ENCODE measurements around the gene OXA1L.

OXA1L gene

GRCh38 chr14:22793976-22794375 lies 27.5 kb downstream of the OXA1L start:
- H3K27ac ChIP-seq (ENCODE audit: low read depth, low read length) = peak overlapping the region; percentile 100
- H4K20me1 ChIP-seq (ENCODE audit: control insufficient read depth, insufficient read depth, low read depth, low read length) = no peaks in the 10 kb centered on the region
- H3K36me3 ChIP-seq (ENCODE audit: control insufficient read depth, low read length) = peaks cover 59% of the 10 kb centered on the region
- TF ChIP-seq EZH2phosphoT487 (IDR thresholded peaks at IDR 0.05; ENCODE audit: borderline replicate concordance, low read length) = no peak
- TF ChIP-seq, protein P1, sequence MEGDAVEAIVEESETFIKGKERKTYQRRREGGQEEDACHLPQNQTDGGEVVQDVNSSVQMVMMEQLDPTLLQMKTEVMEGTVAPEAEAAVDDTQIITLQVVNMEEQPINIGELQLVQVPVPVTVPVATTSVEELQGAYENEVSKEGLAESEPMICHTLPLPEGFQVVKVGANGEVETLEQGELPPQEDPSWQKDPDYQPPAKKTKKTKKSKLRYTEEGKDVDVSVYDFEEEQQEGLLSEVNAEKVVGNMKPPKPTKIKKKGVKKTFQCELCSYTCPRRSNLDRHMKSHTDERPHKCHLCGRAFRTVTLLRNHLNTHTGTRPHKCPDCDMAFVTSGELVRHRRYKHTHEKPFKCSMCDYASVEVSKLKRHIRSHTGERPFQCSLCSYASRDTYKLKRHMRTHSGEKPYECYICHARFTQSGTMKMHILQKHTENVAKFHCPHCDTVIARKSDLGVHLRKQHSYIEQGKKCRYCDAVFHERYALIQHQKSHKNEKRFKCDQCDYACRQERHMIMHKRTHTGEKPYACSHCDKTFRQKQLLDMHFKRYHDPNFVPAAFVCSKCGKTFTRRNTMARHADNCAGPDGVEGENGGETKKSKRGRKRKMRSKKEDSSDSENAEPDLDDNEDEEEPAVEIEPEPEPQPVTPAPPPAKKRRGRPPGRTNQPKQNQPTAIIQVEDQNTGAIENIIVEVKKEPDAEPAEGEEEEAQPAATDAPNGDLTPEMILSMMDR (IDR thresholded peaks at IDR 0.05; ENCODE audit: low read depth, low read length, poor library complexity, severe bottlenecking) = no peak
- H3K27me3 ChIP-seq (ENCODE audit: control insufficient read depth, low read length) = no peaks in the 10 kb centered on the region
- peaks cover 23% of the 10 kb centered on the region for H3F3A ChIP-seq (ENCODE audit: control insufficient read depth, insufficient read depth)
- H3K9me2 ChIP-seq (replicated peaks; ENCODE audit: control insufficient read depth, low read length) = no peaks in the 10 kb centered on the region
- peak overlapping the region; percentile 48 for H3K4me3 ChIP-seq (ENCODE audit: low read length)
- H3K79me2 ChIP-seq (ENCODE audit: control insufficient read depth, low read length) = peaks cover 83% of the 10 kb centered on the region
- H3K9me3 ChIP-seq (ENCODE audit: control insufficient read depth, insufficient read depth, low read length) = no peaks in the 10 kb centered on the region
- H3K4me1 ChIP-seq (ENCODE audit: control insufficient read depth, low read length) = peaks cover 96% of the 10 kb centered on the region
- peak overlapping the region; percentile 64 for H3K4me2 ChIP-seq (ENCODE audit: low read length)

- peak overlapping the region; percentile 48 for H3K4me3 ChIP-seq (ENCODE audit: low read length)
- no peak for TF ChIP-seq EZH2phosphoT487 (IDR thresholded peaks at IDR 0.05; ENCODE audit: borderline replicate concordance, low read length)
- TF ChIP-seq, protein P1 (IDR thresholded peaks at IDR 0.05; ENCODE audit: low read depth, low read length, poor library complexity, severe bottlenecking) = no peak
- H3K27me3 ChIP-seq (ENCODE audit: control insufficient read depth, low read length) = no peaks in the 10 kb centered on the region
- peaks cover 95% of the 10 kb centered on the region for H3K4me1 ChIP-seq (ENCODE audit: control insufficient read depth, low read length)
- H3K79me2 ChIP-seq (ENCODE audit: control insufficient read depth, low read length) = peaks cover 83% of the 10 kb centered on the region
- peak overlapping the region; percentile 100 for H3K27ac ChIP-seq (ENCODE audit: low read depth, low read length)
- no peaks in the 10 kb centered on the region for H3K9me3 ChIP-seq (ENCODE audit: control insufficient read depth, insufficient read depth, low read length)
- H3F3A ChIP-seq (ENCODE audit: control insufficient read depth, insufficient read depth) = peaks cover 23% of the 10 kb centered on the region
- peak overlapping the region; percentile 64 for H3K4me2 ChIP-seq (ENCODE audit: low read length)
- peaks cover 57% of the 10 kb centered on the region for H3K36me3 ChIP-seq (ENCODE audit: control insufficient read depth, low read length)
- no peaks in the 10 kb centered on the region for H4K20me1 ChIP-seq (ENCODE audit: control insufficient read depth, insufficient read depth, low read depth, low read length)
- H3K9me2 ChIP-seq (replicated peaks; ENCODE audit: control insufficient read depth, low read length) = no peaks in the 10 kb centered on the region
These were observed 28.1 kb downstream of the OXA1L start for GRCh38 chr14:22794551-22794951.

GRCh38 chr14:22796087-22796707 lies 29.7 kb downstream of the OXA1L start:
- H3K4me3 ChIP-seq (ENCODE audit: low read length) = peak overlapping the region; percentile 60
- H3K9me3 ChIP-seq (ENCODE audit: control insufficient read depth, insufficient read depth, low read length) = no peaks in the 10 kb centered on the region
- no peaks in the 10 kb centered on the region for H3K27me3 ChIP-seq (ENCODE audit: control insufficient read depth, low read length)
- peaks cover 62% of the 10 kb centered on the region for H3K36me3 ChIP-seq (ENCODE audit: control insufficient read depth, low read length)
- H3K9me2 ChIP-seq (replicated peaks; ENCODE audit: control insufficient read depth, low read length) = no peaks in the 10 kb centered on the region
- no peaks in the 10 kb centered on the region for H4K20me1 ChIP-seq (ENCODE audit: control insufficient read depth, insufficient read depth, low read depth, low read length)
- peak overlapping the region; percentile 64 for H3K4me2 ChIP-seq (ENCODE audit: low read length)
- peak overlapping the region; percentile 100 for H3K27ac ChIP-seq (ENCODE audit: low read depth, low read length)
- H3F3A ChIP-seq (ENCODE audit: control insufficient read depth, insufficient read depth) = peaks cover 23% of the 10 kb centered on the region
- no peak for TF ChIP-seq EZH2phosphoT487 (IDR thresholded peaks at IDR 0.05; ENCODE audit: borderline replicate concordance, low read length)
- TF ChIP-seq, protein P1 (IDR thresholded peaks at IDR 0.05; ENCODE audit: low read depth, low read length, poor library complexity, severe bottlenecking) = no peak
- peaks cover 91% of the 10 kb centered on the region for H3K79me2 ChIP-seq (ENCODE audit: control insufficient read depth, low read length)
- peaks cover 96% of the 10 kb centered on the region for H3K4me1 ChIP-seq (ENCODE audit: control insufficient read depth, low read length)

Measured in DOHH2 (cell line).